ENCODE measurements around the gene NUP98.

NUP98 gene

GRCh38 chr11:3797329-3798090, at the start of gene NUP98:
Gene NUP98 (minus strand): TSS chr11:3797554. CDS start chr11:3782117, 15,437 bp downstream.
- peak; percentile 100 for DNase-seq

GRCh38 chr11:3845670-3846069, 48.3 kb upstream of the NUP98 start:
- DNase-seq = no peak

- no peak for DNase-seq
These were observed 47.9 kb upstream of the NUP98 start for GRCh38 chr11:3845246-3845645.

GRCh38 chr11:3843326-3843725, 46.0 kb upstream of the NUP98 start:
- no peak for DNase-seq

GRCh38 chr11:3841426-3842350, 44.3 kb upstream of the NUP98 start:
- DNase-seq = peak; percentile 96

GRCh38 chr11:3840870-3841425, 43.6 kb upstream of the NUP98 start, which contains the start of gene RHOG:
Gene RHOG (minus strand): TSS chr11:3840959. CDS start chr11:3828138, 12,821 bp downstream.
- DNase-seq = no peak

GRCh38 chr11:3840004-3840869, 42.9 kb upstream of the NUP98 start:
- no peak for DNase-seq

- no peak for DNase-seq
These were observed 41.1 kb upstream of the NUP98 start for GRCh38 chr11:3838504-3838903.

- DNase-seq = no peak
These were observed 40.4 kb upstream of the NUP98 start for GRCh38 chr11:3837793-3838192.

- peak; percentile 52 for DNase-seq
These were observed 39.5 kb upstream of the NUP98 start for GRCh38 chr11:3836903-3837302.

- no peak for DNase-seq
These were observed 38.4 kb upstream of the NUP98 start for GRCh38 chr11:3835751-3836150.

GRCh38 chr11:3834664-3835461, 37.5 kb upstream of the NUP98 start:
- no peak for DNase-seq

GRCh38 chr11:3834349-3834663, 37.0 kb upstream of the NUP98 start:
- no peak for DNase-seq

- no peak for DNase-seq
These were observed 36.1 kb upstream of the NUP98 start for GRCh38 chr11:3833449-3833848.

GRCh38 chr11:3832816-3833215, 35.5 kb upstream of the NUP98 start:
- DNase-seq = no peak

GRCh38 chr11:3831378-3832239, 34.3 kb upstream of the NUP98 start:
- DNase-seq = no peak

GRCh38 chr11:3830730-3831129, 33.4 kb upstream of the NUP98 start:
- DNase-seq = no peak

- DNase-seq = no peak
These were observed 32.7 kb upstream of the NUP98 start for GRCh38 chr11:3830088-3830487.

- DNase-seq = no peak
These were observed 30.3 kb upstream of the NUP98 start for GRCh38 chr11:3827434-3828186.

- DNase-seq = no peak
These were observed 29.4 kb upstream of the NUP98 start for GRCh38 chr11:3826721-3827120.
